Liver (tissue), 9 donors: ENCODE data around the gene PCNX3. TPM values are rescaled to one million over a fixed set of nuclear protein-coding genes. Genes with fewer than 3 reads are reported as not detected.

ENCODE experiments used
- DNase-seq: peaks from one replicate; pipeline ENCODE4 v3.0.0-alpha.2; 2017; ENCODE audit warnings: low spot score
- H3K27ac ChIP-seq, 2 donors: one replicate each; pipeline ENCODE4 v1.7.0; 2013; ENCODE audit warnings: inconsistent platforms in 2 of 2, low read length in 2 of 2, control low read depth in 1 of 2, low read depth in 1 of 2, mild to moderate bottlenecking in 1 of 2
- H3K27me3 ChIP-seq, 4 donors: one replicate each; pipeline versions ENCODE4 v1.6.1 to v1.7.0; 2013; ENCODE audit warnings: low read length in 3 of 4, inconsistent platforms in 1 of 4, mild to moderate bottlenecking in 1 of 4, moderate library complexity in 1 of 4; ENCODE audit not compliant: control insufficient read depth in 4 of 4, insufficient read depth in 4 of 4
- H3K36me3 ChIP-seq, 4 donors: one replicate each; pipeline versions ENCODE4 v1.6.1 to v1.7.0; 2013; ENCODE audit warnings: low read length in 3 of 4, mild to moderate bottlenecking in 3 of 4, low read depth in 1 of 4, moderate library complexity in 1 of 4; ENCODE audit not compliant: control insufficient read depth in 4 of 4, insufficient read depth in 3 of 4
- H3K4me1 ChIP-seq, 4 donors: one replicate each; pipeline versions ENCODE4 v1.6.1 to v1.7.0; 2013; ENCODE audit warnings: low read length in 3 of 4, mild to moderate bottlenecking in 3 of 4, moderate library complexity in 1 of 4; ENCODE audit not compliant: control insufficient read depth in 4 of 4, insufficient read depth in 4 of 4
- H3K4me3 ChIP-seq, 3 donors: one replicate each; pipeline versions ENCODE4 v1.6.1 to v1.7.0; 2013; ENCODE audit warnings: low read length in 3 of 3, control low read depth in 1 of 3, low read depth in 1 of 3, mild to moderate bottlenecking in 1 of 3
- H3K9ac ChIP-seq, 2 donors: one replicate each; pipeline ENCODE4 v1.7.0; 2013; ENCODE audit warnings: low read length in 2 of 2, mild to moderate bottlenecking in 2 of 2, moderate library complexity in 2 of 2, control low read depth in 1 of 2, low read depth in 1 of 2
- H3K9me3 ChIP-seq, 4 donors: one replicate each; pipeline versions ENCODE4 v1.6.1 to v1.7.0; 2013; ENCODE audit warnings: low read length in 3 of 4; ENCODE audit not compliant: control insufficient read depth in 4 of 4
- FOXA1 ChIP-seq: IDR thresholded peaks from 2 replicates; pipeline ENCODE4 v1.6.1; 2016; ENCODE audit warnings: antibody characterized with exemption
- GABPA ChIP-seq, 2 donors: IDR thresholded peaks in 1 of 2; conservative IDR thresholded peaks in 1 of 2; 2 replicates each; pipeline ENCODE4 v1.6.1; 2016; ENCODE audit warnings: antibody characterized with exemption in 2 of 2, mild to moderate bottlenecking in 1 of 2, moderate library complexity in 1 of 2
- HNF4A ChIP-seq, 2 donors: conservative IDR thresholded peaks; 2 replicates each; pipeline ENCODE4 v1.6.1; 2016; ENCODE audit warnings: antibody characterized with exemption in 2 of 2, mild to moderate bottlenecking in 2 of 2
- JUND ChIP-seq, 2 donors: IDR thresholded peaks; 2 replicates each; pipeline ENCODE4 v1.6.1; 2016; ENCODE audit warnings: antibody characterized with exemption in 2 of 2
- NR2F2 ChIP-seq: IDR thresholded peaks from 2 replicates; pipeline ENCODE4 v1.6.1; 2016; ENCODE audit warnings: antibody characterized with exemption
- RAD21 ChIP-seq, 2 donors: IDR thresholded peaks; 2 replicates each; pipeline ENCODE4 v1.6.1; 2016; ENCODE audit warnings: antibody characterized with exemption in 2 of 2, mild to moderate bottlenecking in 2 of 2
- RXRA ChIP-seq, 2 donors: IDR thresholded peaks; 2 replicates each; pipeline ENCODE4 v1.6.1; 2017 to 2018; ENCODE audit warnings: antibody characterized with exemption in 2 of 2, mild to moderate bottlenecking in 1 of 2
- SP1 ChIP-seq: IDR thresholded peaks from 2 replicates; pipeline ENCODE4 v1.6.1; 2018; ENCODE audit warnings: antibody characterized with exemption, mild to moderate bottlenecking
- YY1 ChIP-seq: IDR thresholded peaks from 2 replicates; pipeline ENCODE4 v1.6.1; 2016; ENCODE audit warnings: antibody characterized with exemption, mild to moderate bottlenecking
- WGBS: extraction: QIAGEN DNeasy Blood & Tissue Kit; methylation state at CpG from one replicate; pipeline ENCODE4 v1.1.7; 2013; 5-methylcytosine and 5-hydroxymethylcytosine counted together
- polyA plus RNA-seq, 2 donors: library from polyadenylated mRNA; stranded (reverse) in 1 of 2; unstranded in 1 of 2; fragments of 200-250 nt in 1 of 2; fragments of >200 nt in 1 of 2; fragmentation: Nextera tagmentation in 1 of 2; extraction: Ambion mirVana in 1 of 2; gene quantifications; one replicate each; pipeline versions ENCODE4 v1.2.1 to v1.2.3, GENCODE V29; 2013 to 2015
- total RNA-seq, 2 donors: library from RNA; depleted of rRNA; stranded (reverse); fragments of >200 nt; gene quantifications; one replicate each; pipeline ENCODE4 v1.2.3, GENCODE V29; 2014
- TF ChIP-seq, protein P1 (sequence below): IDR thresholded peaks from 2 replicates; pipeline ENCODE4 v1.6.1; 2016; ENCODE audit warnings: antibody characterized with exemption
- TF ChIP-seq, protein P2 (sequence below): fragments of 150-350 bp; IDR thresholded peaks from 2 replicates; pipeline ENCODE4 v1.5.1; 2017; ENCODE audit warnings: improper control_type of control experiment, low read depth, low read length; ENCODE audit not compliant: missing input control
- TF ChIP-seq, protein P3 (sequence below): IDR thresholded peaks from 2 replicates; pipeline ENCODE4 v1.6.1; 2016; ENCODE audit warnings: antibody characterized with exemption
- donor health status: healthy.
- donor health status: healthy.
- donor health status: healthy.
- donor health status: healthy.
- donor health status: healthy.

The PCNX3 gene
- total and polyA plus RNA-seq, 4 donors, result 4.7 to 13.4 (median 12.1) TPM

DNA sequence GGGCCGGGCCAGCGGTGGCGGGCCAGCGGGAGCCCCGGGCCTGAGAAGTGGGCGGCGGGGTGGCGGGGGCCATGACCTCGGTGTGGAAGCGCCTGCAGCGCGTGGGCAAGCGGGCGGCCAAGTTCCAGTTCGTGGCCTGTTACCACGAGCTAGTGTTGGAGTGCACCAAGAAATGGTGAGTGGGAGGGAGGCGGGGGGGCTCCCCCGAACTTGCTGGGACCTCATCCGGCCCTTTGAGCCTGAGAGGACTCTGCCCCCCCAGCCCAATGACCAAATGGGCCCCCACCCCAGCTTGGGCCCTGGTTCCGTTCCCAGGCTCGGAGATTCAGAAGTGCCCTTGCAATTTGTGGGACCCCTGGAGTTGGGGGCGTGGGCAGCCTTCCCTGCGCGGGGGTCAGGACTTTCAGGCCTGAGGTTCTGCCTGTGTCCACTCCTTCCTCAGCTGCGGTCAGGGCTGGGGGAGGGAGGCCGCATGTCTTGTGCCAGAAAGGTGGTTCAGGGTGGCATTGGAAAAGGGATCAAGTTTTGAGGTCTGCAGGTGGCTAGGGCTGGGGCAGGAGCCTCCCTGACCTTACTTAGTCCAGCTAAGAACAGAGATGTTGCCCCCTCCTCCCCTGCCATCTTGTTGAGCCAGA, 39.2 kb upstream of the PCNX3 start:
- no peak for DNase-seq
- Histone ChIP-seq H3K9me3 (no peaks in the 10 kb centered on the region), H3K9ac (peak overlapping the region; percentile 3 to 11), H3K4me3 (peak overlapping the region; percentile 0 to 66 (median 50)), H3K36me3 (peaks cover 0 to 7% (median 1%) of the 10 kb centered on the region in 4 donors), H3K27me3 (no peaks in the 10 kb centered on the region), H3K4me1 (peaks cover 18 to 52% (median 39%) of the 10 kb centered on the region in 4 donors), H3K27ac (peak overlapping the region; percentile 9 to 76)
- TF ChIP-seq, protein P1, sequence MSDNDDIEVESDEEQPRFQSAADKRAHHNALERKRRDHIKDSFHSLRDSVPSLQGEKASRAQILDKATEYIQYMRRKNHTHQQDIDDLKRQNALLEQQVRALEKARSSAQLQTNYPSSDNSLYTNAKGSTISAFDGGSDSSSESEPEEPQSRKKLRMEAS, result no peak
- TF ChIP-seq JUND (IDR thresholded peaks at IDR 0.05) (no peak), RXRA (IDR thresholded peaks at IDR 0.05) (no peak), SP1 (no peak), YY1 (no peak), HNF4A (conservative IDR thresholded peaks at IDR 0.05) (no peak), NR2F2 (no peak)
- TF ChIP-seq, protein P2, sequence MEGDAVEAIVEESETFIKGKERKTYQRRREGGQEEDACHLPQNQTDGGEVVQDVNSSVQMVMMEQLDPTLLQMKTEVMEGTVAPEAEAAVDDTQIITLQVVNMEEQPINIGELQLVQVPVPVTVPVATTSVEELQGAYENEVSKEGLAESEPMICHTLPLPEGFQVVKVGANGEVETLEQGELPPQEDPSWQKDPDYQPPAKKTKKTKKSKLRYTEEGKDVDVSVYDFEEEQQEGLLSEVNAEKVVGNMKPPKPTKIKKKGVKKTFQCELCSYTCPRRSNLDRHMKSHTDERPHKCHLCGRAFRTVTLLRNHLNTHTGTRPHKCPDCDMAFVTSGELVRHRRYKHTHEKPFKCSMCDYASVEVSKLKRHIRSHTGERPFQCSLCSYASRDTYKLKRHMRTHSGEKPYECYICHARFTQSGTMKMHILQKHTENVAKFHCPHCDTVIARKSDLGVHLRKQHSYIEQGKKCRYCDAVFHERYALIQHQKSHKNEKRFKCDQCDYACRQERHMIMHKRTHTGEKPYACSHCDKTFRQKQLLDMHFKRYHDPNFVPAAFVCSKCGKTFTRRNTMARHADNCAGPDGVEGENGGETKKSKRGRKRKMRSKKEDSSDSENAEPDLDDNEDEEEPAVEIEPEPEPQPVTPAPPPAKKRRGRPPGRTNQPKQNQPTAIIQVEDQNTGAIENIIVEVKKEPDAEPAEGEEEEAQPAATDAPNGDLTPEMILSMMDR, result no peak
- TF ChIP-seq, protein P3, sequence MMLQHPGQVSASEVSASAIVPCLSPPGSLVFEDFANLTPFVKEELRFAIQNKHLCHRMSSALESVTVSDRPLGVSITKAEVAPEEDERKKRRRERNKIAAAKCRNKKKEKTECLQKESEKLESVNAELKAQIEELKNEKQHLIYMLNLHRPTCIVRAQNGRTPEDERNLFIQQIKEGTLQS, result no peak
- WGBS, result 17% methylated on average over 26 of the region's 26 CpGs

DNA sequence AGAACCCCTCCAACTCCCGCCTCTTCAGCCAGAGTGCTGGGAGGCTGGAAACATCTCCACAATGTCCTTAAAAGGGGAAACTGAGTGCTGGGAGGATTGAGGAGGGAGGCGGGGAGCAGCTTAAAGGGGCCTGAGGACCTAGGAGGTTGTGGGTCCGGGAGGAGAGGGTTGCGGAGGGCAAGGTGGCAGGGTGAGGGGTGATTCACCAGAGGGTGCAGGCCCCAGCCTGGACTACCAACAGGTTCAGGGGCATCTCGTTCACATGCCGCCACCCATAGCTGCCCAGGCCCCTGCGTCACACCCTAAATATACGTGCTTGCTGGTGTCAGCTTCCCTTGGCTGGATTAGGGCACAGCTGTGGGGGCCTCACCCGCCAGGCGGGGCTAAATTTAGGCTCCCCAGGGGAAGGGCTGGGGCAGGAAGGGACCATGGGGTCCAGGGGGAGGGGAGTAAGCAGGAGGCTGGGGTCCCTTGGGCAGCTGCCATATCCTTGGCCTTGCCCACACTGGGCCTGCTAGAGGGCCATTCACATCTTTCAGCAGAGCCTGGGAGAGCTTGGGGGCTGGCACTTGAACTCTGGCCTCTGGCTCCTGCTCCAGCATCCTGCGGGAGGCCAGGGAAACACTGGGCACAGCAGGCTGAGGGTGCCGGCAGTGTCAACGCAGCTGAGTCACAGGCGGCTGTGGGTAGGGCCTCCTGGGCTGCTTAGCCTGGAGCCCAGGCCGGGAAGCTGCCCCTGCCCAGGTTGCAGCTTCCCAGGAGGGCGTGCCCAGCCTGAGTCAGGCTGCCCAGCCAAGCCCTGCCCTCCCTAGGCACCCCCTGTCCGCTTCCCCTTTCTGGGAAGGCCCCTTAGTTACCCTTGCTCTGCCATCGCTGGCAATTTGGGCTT, 38.5 kb upstream of the PCNX3 start:
- peak overlapping the region; percentile 3 to 33 for H3K9ac ChIP-seq
- H3K4me1 ChIP-seq, result peaks cover 17 to 44% (median 32%) of the 10 kb centered on the region in 4 donors

More for the DNA sequence above, 38.5 kb upstream of the PCNX3 start:
- DNase-seq, result no peak
- Histone ChIP-seq H3K36me3 (peaks cover 0 to 7% (median 1%) of the 10 kb centered on the region in 4 donors), H3K4me3 (peak overlapping the region in 1 of 3 donors; percentile 66), H3K27ac (peak overlapping the region; percentile 9 to 76), H3K9me3 (no peaks in the 10 kb centered on the region), H3K27me3 (no peaks in the 10 kb centered on the region)
- TF ChIP-seq FOXA1 (no peak), HNF4A (conservative IDR thresholded peaks at IDR 0.05) (peak; percentile 16 to 52), JUND (IDR thresholded peaks at IDR 0.05) (no peak), SP1 (peak; percentile 15), RAD21 (IDR thresholded peaks at IDR 0.05) (no peak), GABPA (IDR thresholded peaks at IDR 0.05 in 1 of 2, conservative IDR thresholded peaks at IDR 0.05 in 1 of 2) (peak in 1 of 2 donors; percentile 43), RXRA (IDR thresholded peaks at IDR 0.05) (peak in 1 of 2 donors; percentile 19), NR2F2 (peak; percentile 39)
- TF ChIP-seq, protein P2, result no peak
- TF ChIP-seq, protein P3, result no peak
- WGBS, result 54% methylated on average over 18 of the region's 18 CpGs
